Esophagus squamous epithelium (tissue), 5 donors: Measurements from ENCODE around the gene GRN. TPM values are rescaled to one million over a fixed set of nuclear protein-coding genes. Genes with fewer than 3 reads are reported as not detected.
"Not testable (repeated sequence)": the region's sequence is repeated elsewhere in the genome, so short reads cannot be mapped to it uniquely, and the experiment has no call there.

ENCODE experiments used
- DNase-seq: peaks from one replicate; lab custom pipeline; 2025; lab: John Stamatoyannopoulos, UW
- H3K27ac ChIP-seq, 4 donors: fragments of 200-600 bp; sonication (generic); one replicate each; pipeline ENCODE4 v1.5.1; 2016 to 2019; ENCODE audit warnings: mild to moderate bottlenecking in 1 of 4
- H3K27me3 ChIP-seq, 4 donors: fragments of 200-600 bp; sonication (generic); 1 replicate in 3 of 4; 2 replicates in 1 of 4; pipeline versions ENCODE4 v1.5.1 to v1.6.0; 2017 to 2021; ENCODE audit warnings: antibody characterized with exemption in 1 of 4
- H3K36me3 ChIP-seq, 3 donors: fragments of 200-600 bp; sonication (generic); one replicate each; pipeline ENCODE4 v1.5.1; 2016 to 2019
- H3K4me1 ChIP-seq, 3 donors: fragments of 200-600 bp; sonication (generic); one replicate each; pipeline ENCODE4 v1.5.1; 2017 to 2019
- H3K4me3 ChIP-seq, 4 donors: fragments of 200-600 bp; sonication (generic); 1 replicate in 3 of 4; 2 replicates in 1 of 4; pipeline ENCODE4 v1.5.1; 2016 to 2019; ENCODE audit warnings: mild to moderate bottlenecking in 2 of 4, moderate library complexity in 1 of 4
- H3K9me3 ChIP-seq, 3 donors: fragments of 200-600 bp; sonication (generic); one replicate each; pipeline ENCODE4 v1.5.1; 2016 to 2019
- POLR2A ChIP-seq, 4 donors: fragments of 450-650 bp; IDR thresholded peaks; one replicate each; pipeline ENCODE4 v1.6.1; 2017; ENCODE audit warnings: antibody characterized with exemption in 4 of 4, mild to moderate bottlenecking in 4 of 4, moderate library complexity in 3 of 4
- WGBS, 2 donors: methylation state at CpG; one replicate each; pipeline ENCODE4 v1.1.5; 2018; 5-methylcytosine and 5-hydroxymethylcytosine counted together
- intact Hi-C: fragments of 100-400 bp; cut with DNase I; formaldehyde crosslinking; loops from one replicate; pipeline ENCODE4 v1.15.0; 2022
- total RNA-seq, 4 donors: library from RNA; depleted of rRNA; stranded (reverse); fragments of >200 nt; gene quantifications; one replicate each; pipeline ENCODE4 v1.1.0, GENCODE V29; 2016
- TF ChIP-seq, protein P1 (sequence below), 6 experiments: fragments of 450-650 bp in 4 of 6; fragments of 200-600 bp in 2 of 6; sonication (generic) in 2 of 6; IDR thresholded peaks; one replicate each; pipeline ENCODE4 v1.5.1; 2016 to 2019; ENCODE audit warnings: antibody characterized with exemption in 6 of 6, mild to moderate bottlenecking in 4 of 6, moderate library complexity in 4 of 6
- donor health status: DM: yes; HTN: yes; CAD: no.

The GRN gene
- total RNA-seq, 4 donors from 2014 or later, result 428 to 1,204 (median 642) TPM

DNA sequence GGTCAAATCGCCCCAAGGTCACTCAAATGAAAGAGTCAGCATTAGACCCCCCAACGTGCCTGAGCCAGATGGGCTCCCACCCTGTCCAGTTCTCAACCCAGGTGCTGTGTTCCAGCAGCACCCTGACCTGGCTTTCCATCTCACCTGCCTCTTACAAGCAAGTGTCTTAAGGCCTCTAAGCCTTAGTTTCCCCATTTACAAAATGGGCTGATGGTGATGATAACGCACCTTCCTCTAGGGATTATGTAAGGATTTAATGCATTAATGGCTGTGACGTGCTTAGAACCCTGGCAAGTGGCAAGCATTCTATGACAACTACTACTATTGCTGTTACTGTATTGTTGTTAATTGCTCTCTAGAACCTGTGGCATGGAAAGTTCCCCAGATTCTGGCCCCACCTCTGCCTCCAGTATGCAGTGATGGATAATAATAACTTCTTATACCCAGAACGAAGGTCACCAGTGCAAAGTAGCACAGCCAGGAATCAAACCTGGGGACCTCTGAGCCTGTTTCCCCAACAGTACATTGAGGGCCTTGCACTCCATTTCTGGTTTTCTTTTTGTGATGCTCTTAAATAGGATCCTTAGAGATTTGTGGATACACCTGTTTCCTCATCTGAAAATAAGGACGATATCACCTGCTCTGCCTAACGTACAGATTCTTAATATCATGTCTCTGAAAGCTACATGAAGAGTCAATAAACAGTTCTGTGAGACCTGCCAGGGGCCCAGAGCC is 17.2 kb upstream of the GRN start:
- no peak for DNase-seq
- no peaks in the 10 kb centered on the region for H3K27me3 ChIP-seq
- peaks cover 0 to 3% (median 0%) of the 10 kb centered on the region in 3 donors for H3K36me3 ChIP-seq
- intact Hi-C loops, result no loop called here
- H3K4me1 ChIP-seq, result peaks cover 23 to 69% (median 23%) of the 10 kb centered on the region in 3 donors
- H3K9me3 ChIP-seq, result no peaks in the 10 kb centered on the region
- TF ChIP-seq POLR2A (IDR thresholded peaks at IDR 0.05), result no peak
- TF ChIP-seq, protein P1, sequence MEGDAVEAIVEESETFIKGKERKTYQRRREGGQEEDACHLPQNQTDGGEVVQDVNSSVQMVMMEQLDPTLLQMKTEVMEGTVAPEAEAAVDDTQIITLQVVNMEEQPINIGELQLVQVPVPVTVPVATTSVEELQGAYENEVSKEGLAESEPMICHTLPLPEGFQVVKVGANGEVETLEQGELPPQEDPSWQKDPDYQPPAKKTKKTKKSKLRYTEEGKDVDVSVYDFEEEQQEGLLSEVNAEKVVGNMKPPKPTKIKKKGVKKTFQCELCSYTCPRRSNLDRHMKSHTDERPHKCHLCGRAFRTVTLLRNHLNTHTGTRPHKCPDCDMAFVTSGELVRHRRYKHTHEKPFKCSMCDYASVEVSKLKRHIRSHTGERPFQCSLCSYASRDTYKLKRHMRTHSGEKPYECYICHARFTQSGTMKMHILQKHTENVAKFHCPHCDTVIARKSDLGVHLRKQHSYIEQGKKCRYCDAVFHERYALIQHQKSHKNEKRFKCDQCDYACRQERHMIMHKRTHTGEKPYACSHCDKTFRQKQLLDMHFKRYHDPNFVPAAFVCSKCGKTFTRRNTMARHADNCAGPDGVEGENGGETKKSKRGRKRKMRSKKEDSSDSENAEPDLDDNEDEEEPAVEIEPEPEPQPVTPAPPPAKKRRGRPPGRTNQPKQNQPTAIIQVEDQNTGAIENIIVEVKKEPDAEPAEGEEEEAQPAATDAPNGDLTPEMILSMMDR (IDR thresholded peaks at IDR 0.05), result no peak
- no peak overlapping the region for H3K27ac ChIP-seq
- no peak overlapping the region for H3K4me3 ChIP-seq
- WGBS, 2 donors, result 52 to 61% methylated on average over 7 of the region's 7 CpGs

DNA sequence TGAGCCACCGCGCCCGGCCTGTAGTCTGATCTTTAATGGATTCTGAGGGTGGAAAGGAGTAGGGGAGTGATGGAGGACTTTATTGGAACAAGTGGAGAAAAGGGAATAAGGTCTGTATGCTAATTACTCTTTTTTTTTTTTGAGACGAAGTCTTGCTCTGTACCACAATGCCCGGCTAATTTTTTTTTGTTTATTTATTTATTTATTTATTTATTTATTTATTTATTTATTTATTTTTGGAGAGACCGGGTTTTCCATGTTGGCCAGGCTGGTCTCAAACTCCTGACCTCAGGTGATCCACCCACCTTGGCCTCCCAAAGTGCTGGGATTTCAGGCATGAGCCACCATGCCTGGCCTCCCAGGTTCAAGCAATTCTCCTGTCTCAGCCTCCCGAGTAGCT is 15.6 kb upstream of the GRN start:
- H3K27ac ChIP-seq, H3K36me3 ChIP-seq, H3K4me3 ChIP-seq, H3K27me3 ChIP-seq, H3K9me3 ChIP-seq, intact Hi-C loops, DNase-seq: not testable (repeated sequence)
- peaks cover 16 to 72% (median 19%) of the 10 kb centered on the region in 3 donors for H3K4me1 ChIP-seq
- 82 to 89% methylated on average over 6 to 7 of the region's 7 CpGs for WGBS, 2 donors

- H3K4me1 ChIP-seq, result peaks cover 16 to 68% (median 19%) of the 10 kb centered on the region in 3 donors
- H3K27ac ChIP-seq, H3K9me3 ChIP-seq, intact Hi-C loops, H3K36me3 ChIP-seq, DNase-seq, H3K4me3 ChIP-seq, H3K27me3 ChIP-seq: not testable (repeated sequence)
- WGBS, 2 donors, result 84 to 91% methylated on average over 3 to 5 of the region's 5 CpGs
Observed at GRCh38 chr17:44330263-44330662, 14.8 kb upstream of the GRN start.

DNA sequence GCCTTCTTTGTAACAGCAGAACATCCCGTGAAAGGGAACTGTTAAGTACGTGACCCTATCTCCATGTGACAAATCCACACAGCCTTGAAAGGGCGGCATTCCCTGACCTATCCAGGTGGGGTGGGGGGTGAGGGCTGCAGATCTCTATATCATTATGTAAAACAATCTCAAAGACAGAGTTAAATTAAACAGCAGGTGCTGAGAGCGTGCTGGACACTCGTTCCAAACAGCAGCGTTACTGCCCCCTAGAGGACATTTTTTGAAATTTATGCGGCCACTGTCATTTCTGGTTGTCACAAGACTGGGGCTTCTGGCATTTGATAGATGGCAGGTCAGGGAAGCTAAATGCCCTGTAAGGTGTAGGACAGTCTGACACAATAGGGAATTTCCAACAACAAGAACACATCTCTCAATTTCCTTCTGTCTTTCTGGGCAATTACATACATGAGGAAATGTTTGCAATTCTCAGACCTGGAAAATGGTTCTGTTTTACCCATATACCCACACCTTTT is 13.8 kb upstream of the GRN start:
- peaks cover 0 to 1% (median 0%) of the 10 kb centered on the region in 4 donors for H3K27me3 ChIP-seq
- DNase-seq, result no peak
- H3K4me1 ChIP-seq, result peaks cover 10 to 57% (median 12%) of the 10 kb centered on the region in 3 donors
- intact Hi-C loops, result no loop called here
- H3K9me3 ChIP-seq, result no peaks in the 10 kb centered on the region
- no peaks in the 10 kb centered on the region for H3K36me3 ChIP-seq
- TF ChIP-seq, protein P1 (IDR thresholded peaks at IDR 0.05), result peak; percentile 69 to 83 (median 79)
- TF ChIP-seq POLR2A (IDR thresholded peaks at IDR 0.05), result no peak
- H3K27ac ChIP-seq, result no peak overlapping the region
- H3K4me3 ChIP-seq, result no peak overlapping the region
- WGBS, 2 donors, result 4 to 5% methylated on average over 7 of the region's 7 CpGs

- Histone ChIP-seq H3K9me3 (no peaks in the 10 kb centered on the region), H3K4me3 (no peak overlapping the region), H3K27me3 (peaks cover 0 to 7% (median 0%) of the 10 kb centered on the region in 4 donors), H3K27ac (peak overlapping the region in 3 of 4 donors; percentile 32 to 69 (median 53)), H3K36me3 (no peaks in the 10 kb centered on the region), H3K4me1 (peaks cover 5 to 47% (median 5%) of the 10 kb centered on the region in 3 donors)
- intact Hi-C loops, result no loop called here
- no peak for DNase-seq
- WGBS, 2 donors, result 37 to 44% methylated on average over 4 to 5 of the region's 5 CpGs
- TF ChIP-seq, protein P1 (IDR thresholded peaks at IDR 0.05), result no peak
- no peak for TF ChIP-seq POLR2A (IDR thresholded peaks at IDR 0.05)
Observed at GRCh38 chr17:44333371-44333770, 11.7 kb upstream of the GRN start.

DNA sequence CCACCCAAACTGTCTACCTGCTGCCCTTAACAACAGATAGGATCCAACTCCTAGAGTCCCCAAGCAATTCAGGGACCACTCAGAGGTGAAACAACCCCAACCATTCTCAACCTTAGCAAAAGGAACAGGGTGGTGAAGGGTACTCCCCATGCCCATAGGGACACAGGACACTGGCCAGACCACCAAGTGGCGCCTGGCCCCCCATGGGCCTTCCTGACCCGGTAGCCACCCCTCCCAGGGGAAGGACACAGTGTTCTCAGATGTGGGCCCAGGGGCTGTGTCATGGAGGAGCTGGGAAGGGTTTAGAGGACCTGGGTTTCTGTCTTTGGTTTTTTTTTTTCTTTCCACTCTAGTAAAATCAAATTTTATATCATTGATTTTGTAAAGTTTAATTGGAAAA is 10.8 kb upstream of the GRN start:
- Histone ChIP-seq H3K27me3 (peaks cover 0 to 7% (median 0%) of the 10 kb centered on the region in 4 donors), H3K4me1 (peaks cover 5 to 52% (median 8%) of the 10 kb centered on the region in 3 donors), H3K4me3 (no peak overlapping the region), H3K36me3 (no peaks in the 10 kb centered on the region), H3K27ac (peak overlapping the region in 1 of 4 donors; percentile 5), H3K9me3 (no peaks in the 10 kb centered on the region)
- TF ChIP-seq, protein P1 (IDR thresholded peaks at IDR 0.05), result no peak
- no peak for TF ChIP-seq POLR2A (IDR thresholded peaks at IDR 0.05)
- WGBS, 2 donors, result 81% methylated on average over 2 of the region's 2 CpGs
- DNase-seq, result no peak
- intact Hi-C loops, result no loop called here
